ENCODE measurements around the gene ADAM15.
A peak's percentile ranks its signal among the peaks of the same experiment; 100 is the strongest.

The ADAM15 gene

DNA sequence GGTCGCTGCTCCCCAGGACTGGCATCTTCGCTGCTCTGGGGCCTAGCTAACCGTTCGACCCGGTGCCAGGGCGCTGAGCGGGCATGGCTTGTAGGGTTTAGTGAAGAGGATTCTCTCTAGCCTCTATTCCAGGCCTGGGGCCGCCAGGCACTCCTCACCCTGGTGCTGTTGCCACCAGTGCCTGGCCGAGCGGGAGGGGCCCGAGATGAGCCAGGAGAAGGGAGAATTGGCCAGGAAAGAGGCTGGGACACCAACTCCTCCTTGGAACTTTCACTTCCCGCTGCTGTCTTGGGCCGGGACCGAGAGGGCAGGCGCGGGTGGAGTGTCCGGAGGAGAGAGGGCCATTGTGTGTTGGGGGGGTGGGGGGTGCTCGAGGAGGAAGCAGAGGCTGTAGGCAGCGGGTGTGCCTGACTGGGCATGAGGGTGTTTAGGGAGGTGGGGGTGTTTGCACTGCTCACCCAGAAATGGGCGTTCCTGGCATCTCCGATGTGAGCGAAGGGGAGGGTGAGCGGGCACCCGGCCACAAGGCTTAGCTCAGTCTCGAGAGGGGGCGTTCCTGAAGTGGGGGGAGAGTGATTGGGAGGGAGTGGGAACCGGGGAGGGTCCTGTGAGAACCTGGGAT is 772 bp downstream of the ADAM15 start:
- DNase-seq (ENCODE audit: low read depth in 3 of 3): peak in 1 of 3 experiments; percentile 35

DNA sequence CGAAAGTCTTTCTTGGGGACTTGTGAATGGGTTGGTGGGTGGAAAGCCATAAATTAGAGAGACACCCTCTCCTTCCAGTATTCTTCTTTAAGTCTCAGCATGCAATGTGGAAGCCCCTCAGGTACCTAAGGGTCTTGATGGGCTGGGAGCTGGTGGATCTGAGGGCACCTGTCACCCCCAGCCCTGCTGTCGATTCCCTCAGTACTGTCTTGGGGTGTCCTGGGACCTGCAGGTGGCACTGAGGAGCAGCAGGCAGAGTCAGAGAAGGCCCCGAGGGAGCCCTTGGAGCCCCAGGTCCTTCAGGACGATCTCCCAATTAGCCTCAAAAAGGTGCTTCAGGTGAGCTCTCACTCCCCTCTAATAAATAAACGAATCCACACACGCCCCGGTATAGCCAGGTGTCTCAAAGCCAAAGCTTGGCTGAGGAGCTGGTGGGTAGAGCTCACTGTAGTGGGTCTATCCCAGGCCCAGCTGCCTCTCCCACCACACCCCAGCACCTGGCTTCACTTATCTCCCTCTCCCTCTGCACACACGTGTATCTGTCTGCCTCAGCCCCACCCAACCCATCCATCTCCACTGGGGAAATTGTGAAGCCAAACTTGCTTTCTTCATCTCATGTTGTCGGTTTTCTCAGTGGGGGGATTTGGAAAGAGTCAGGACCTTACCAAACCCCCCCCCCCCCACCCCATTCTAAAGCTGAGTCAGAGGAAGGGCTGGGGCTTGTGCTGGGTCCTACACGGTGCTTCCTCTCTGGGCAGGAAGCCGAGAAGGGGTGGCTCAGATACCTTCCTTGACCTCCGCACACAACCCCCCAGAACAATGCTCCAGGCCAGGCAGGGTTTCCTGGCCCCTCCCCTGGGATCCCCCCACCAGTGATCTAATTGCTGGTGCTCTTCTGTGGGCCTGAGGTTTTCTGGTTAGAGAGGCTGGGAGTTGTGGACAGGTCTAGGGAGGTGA is 1.6 kb downstream of the ADAM15 start:
- no peak for DNase-seq (ENCODE audit: low read depth in 3 of 3)

DNA sequence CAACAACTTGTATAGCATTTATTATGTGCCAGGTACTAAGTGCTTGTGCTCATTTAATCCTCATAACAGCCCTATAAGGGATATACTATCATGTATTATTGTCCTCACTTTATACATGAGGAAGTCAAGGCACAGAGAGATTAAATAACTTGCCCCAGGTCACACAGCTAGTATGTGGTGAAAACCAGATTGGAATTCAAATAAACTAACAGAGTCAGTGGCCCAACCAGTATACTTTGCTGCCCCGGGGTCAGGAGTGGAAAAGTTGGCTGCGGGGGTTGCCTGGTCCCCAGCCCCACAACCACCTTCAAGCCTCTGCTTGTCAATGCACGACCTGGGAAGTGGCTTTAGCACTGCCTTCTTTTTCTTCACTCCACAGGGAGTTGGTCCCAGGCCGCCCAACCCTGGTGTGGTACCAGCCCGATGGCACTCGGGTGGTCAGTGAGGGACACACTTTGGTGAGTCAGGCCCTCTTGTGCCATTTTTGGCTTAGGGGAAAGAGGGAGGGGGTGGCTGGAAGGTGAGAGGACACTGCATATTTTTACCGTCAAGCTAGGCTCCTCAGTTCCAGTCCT is 2.5 kb downstream of the ADAM15 start:
- no peak for DNase-seq (ENCODE audit: low read depth in 3 of 3)

DNA sequence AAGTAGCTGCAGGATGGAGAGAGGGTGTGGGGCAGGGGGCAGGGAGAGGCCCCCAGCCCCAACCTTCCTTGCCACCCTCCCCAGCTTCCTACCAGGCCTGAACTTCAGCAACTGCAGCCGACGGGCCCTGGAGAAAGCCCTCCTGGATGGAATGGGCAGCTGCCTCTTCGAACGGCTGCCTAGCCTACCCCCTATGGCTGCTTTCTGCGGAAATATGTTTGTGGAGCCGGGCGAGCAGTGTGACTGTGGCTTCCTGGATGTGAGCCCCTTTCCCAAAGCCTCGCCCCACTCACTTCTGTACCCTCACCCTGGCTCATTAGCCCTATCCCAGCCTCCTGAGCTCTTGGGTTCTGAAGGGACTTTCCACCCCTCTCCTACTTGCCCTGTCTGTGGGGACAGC is 6.0 kb downstream of the ADAM15 start:
- no peak for DNase-seq (ENCODE audit: low read depth in 3 of 3)

DNA sequence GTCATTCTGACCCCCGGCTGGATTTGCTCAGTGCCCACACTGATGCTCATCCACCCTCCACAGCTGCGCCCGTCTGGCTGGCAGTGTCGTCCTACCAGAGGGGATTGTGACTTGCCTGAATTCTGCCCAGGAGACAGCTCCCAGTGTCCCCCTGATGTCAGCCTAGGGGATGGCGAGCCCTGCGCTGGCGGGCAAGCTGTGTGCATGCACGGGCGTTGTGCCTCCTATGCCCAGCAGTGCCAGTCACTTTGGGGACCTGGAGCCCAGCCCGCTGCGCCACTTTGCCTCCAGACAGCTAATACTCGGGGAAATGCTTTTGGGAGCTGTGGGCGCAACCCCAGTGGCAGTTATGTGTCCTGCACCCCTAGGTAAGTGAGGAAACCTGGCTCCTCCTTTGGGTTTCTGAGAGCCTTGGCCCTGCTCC is 6.7 kb downstream of the ADAM15 start:
- DNase-seq (ENCODE audit: low read depth in 3 of 3): no peak

DNA sequence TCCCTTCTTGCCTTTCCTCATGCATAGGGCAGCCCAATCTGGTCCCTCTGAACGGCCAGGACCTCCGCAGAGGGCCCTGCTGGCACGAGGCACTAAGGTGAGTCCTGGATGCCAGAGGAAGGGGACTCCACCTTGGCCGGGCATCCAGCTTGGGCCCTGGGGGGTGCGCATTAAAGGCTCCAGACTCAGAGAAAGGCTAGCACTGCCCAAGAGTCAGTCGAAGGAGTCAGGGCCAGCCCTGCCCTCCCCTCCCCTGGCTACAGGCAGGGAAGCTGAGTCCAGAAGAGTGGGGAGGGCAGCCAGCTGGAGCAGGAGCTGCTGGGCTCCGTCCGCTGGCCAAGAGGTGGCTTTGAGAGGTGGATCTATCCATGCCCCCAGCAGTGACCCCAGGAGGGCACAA is 9.6 kb downstream of the ADAM15 start:
- no peak for DNase-seq (ENCODE audit: low read depth in 3 of 3)

DNA sequence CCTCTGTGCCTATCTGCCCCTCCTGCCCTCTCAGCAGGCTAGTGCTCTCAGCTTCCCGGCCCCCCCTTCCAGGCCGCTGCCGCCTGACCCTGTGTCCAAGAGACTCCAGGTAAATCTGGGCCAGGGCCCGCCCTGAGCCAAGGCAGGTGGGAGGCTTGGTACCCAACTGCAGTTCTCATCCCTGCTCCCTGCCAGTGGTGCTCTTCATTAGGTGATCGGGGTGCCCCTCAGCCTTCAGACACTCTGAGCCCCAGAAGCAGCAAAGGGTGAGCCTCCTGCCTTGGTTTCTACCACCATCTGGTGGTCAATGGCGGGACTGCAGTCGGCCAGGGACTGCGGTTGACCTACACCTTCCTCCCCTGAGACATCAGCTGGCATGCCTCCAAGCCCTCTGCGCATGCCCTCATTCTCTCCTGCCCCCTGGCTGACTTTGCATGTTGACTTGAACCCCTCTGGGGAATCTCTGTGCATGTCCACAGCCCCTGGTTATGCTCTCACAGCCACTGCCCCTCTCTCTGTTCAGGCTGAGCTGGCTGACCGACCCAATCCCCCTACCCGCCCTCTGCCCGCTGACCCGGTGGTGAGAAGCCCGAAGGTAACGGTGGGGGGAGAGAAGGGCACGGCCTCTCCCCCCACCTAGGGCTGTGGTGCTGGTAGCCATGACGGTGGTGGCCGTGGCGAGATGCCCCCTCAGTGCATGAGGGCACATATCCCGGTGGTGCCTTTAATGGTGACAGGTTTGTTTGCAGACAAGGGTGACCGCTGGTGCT is 10.4 kb downstream of the ADAM15 start:
- peak; percentile 90 to 97 (median 91) for DNase-seq (ENCODE audit: low read depth in 3 of 3)

DNA sequence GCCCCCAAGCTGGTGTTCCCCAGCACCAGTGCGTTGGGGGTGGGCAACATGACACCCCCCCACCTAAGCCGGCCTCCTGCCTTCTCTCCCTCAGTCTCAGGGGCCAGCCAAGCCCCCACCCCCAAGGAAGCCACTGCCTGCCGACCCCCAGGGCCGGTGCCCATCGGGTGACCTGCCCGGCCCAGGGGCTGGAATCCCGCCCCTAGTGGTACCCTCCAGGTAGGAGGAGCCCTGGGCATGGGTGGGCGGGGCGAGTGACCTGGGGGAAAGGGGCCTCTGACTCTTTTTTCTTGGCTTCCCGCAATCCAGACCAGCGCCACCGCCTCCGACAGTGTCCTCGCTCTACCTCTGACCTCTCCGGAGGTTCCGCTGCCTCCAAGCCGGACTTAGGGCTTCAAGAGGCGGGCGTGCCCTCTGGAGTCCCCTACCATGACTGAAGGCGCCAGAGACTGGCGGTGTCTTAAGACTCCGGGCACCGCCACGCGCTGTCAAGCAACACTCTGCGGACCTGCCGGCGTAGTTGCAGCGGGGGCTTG is 11.1 kb downstream of the ADAM15 start:
- no peak for DNase-seq (ENCODE audit: low read depth in 3 of 3)

DNA sequence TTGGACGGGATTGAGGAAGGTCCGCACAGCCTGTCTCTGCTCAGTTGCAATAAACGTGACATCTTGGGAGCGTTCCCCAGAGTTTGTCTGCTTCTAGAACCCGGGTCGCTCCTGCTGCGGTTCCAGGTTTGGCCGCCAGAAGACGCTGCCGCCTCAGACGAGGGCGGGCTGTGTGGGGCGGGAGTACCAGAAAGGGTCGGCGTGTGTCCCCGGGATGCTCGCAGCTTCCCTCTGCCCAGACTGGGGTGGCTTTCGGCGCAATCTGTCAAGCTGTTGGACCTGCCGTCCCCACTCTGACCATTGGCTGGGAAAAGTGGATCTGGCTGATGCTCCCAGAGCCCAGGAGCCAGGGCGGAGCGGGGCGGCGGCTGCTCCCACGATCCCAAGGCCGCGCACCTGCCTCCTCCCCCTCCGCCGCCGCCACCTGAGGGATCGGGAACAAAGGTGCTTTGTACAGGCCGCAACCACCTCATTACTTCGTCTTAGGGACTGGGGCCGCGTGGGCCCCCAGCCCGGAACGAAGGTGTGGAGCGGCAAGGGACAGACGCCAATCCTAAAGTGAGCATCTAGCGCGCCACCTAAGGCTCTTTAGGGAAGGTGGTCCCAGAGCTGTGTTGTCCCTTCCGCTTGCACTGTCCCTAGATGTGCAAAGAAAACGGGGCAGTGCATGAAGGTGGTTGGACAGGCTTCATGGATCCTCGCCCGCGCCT is 11.7 kb downstream of the ADAM15 start:
- peak; percentile 55 to 80 (median 55) for DNase-seq (ENCODE audit: low read depth in 3 of 3)

DNA sequence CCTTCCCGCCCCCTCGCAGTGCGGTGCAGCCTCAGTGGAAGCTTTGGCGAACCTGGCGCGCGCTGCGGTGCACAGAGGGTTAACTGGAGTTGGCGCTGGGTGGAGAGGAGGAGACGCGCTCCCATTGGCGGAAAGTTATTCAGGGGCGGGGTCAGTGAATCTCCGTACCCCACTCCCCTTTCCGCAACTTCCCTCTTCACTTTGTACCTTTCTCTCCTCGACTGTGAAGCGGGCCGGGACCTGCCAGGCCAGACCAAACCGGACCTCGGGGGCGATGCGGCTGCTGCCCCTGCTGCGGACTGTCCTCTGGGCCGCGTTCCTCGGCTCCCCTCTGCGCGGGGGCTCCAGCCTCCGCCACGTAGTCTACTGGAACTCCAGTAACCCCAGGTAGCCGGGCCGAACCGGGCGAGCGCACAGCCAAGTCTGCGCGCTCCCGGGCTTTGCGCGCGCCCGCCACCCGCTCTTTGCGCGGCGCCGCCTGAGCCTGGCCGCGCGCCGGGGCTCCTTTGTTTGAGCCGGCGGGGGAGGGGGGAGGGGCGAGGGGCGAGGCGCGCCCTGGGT is 12.5 kb downstream of the ADAM15 start, which contains the start of gene EFNA4:
EFNA4 (plus strand) TSS at position 191 of the 561 bp plus-strand sequence; CDS start at position 275, 84 bp downstream.
- DNase-seq (ENCODE audit: low read depth in 3 of 3): peak; percentile 67 to 84 (median 72)

DNA sequence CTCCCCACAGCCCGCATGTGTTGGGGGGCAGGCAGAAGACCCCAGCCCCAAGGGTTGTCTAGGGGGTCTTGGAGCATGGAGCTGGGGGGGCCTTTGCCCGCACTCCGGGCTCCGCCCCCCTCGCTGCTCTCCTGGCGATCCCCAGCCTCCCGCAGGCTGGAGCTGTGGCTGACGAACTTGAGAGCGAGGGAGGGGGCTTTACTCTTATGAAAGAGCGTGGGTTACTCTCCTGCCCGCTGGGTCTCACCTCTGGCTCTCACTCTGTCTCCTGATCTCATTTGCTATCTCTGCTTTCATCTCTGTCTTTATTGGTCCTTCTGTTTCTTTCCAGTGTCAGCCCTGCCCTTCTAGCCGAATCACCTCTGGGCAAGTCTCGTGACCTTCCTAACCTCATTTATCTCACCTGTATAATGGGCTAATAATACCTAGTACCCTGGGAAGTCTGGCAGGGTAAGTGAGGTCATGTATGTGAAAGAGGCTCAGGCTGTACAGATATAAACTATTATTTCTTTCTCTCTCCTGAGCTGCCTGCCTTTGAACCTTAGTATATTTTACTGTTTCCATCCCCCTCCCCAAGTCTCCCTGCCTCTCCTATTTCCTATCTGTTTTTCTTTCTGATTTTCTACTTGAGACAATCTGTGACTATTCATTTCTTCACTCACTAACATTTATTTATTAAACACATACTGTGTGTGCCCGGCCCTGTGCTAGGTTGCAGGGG is 13.2 kb downstream of the ADAM15 start:
- DNase-seq (ENCODE audit: low read depth in 3 of 3): no peak

DNA sequence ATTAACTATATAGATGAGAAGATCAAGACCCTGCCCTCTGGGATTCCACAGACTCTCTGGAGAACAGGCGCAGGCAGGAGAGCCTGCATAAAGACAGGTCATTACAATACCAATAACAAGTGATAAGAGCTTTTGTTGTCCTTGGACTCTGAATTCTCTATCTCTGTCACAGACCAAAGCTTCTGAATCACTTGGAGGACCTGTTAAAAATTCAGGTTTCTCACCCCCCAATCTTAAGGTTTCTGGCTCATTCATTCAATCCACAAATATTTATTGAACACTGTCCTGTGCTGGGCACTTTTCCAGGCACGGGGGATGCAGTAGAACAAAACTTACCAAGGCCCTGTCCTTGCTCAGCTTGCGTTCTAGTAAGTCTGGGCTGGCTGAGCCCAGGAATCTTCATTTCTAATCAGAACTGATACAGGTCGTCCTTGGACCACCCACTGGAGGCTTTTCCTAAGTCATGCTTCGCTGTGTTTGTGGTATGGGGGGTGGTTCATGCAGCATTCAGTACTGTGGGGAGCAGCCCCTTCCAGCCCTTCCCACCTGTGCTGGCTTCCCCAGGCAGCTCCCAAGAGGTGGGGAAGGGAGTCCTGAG is 13.8 kb downstream of the ADAM15 start:
- no peak for DNase-seq (ENCODE audit: low read depth in 3 of 3)

DNA sequence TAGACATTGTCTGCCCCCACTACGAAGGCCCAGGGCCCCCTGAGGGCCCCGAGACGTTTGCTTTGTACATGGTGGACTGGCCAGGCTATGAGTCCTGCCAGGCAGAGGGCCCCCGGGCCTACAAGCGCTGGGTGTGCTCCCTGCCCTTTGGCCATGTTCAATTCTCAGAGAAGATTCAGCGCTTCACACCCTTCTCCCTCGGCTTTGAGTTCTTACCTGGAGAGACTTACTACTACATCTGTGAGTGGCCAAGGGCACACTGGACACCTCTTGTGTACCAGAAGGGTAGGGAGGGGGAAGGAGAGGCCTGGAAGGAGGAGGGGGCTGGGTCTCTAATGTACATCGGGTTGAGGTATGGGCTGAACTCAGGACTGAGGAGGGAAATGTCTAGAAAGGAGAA is 15.7 kb downstream of the ADAM15 start:
- no peak for DNase-seq (ENCODE audit: low read depth in 3 of 3)

DNA sequence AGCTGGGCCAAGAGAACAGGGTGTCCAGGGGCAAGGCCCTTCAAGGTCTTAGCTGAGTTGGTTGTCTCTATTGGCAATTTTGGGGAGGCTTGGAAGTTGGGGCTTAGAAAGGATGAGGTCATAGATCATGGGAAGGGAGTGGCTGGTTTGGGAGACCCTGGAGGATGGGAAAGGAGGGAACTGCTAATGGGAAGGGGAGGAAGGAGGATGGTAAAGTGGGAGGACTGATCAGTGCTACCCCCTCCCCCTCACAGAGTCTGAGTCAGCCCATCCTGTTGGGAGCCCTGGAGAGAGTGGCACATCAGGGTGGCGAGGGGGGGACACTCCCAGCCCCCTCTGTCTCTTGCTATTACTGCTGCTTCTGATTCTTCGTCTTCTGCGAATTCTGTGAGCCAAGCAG is 17.5 kb downstream of the ADAM15 start:
- no peak for DNase-seq (ENCODE audit: low read depth in 3 of 3)

DNA sequence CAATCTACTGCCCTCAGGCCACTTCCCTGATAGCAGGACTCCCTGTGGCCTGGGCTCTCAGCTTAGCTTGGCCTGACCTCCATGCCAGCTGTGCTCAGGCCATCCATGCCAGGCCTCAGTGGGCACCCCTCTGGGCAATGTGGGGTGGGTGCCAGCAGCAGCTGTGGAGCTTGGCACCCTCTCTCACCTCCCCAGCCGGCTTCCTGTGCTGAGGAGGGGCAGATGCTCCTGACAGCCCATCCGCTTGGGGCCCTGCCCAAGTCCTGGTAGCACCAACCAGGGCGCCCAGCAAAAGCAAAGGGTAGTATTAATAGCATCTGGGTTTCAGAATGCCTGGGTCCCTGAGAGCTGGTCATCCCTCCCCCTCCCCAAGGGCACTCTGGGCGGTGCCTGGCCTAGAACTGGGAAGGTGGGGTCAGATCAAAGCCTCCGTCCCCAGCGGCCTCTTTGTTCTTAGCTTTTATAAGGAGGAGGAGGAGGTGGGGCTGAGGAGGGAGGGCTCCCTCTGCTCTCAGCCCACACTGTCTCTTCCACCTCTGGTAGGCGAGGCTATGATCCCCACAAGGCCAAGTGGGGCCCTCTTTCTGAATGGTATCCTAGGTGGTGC is 18.5 kb downstream of the ADAM15 start:
- DNase-seq (ENCODE audit: low read depth in 3 of 3): no peak

DNA sequence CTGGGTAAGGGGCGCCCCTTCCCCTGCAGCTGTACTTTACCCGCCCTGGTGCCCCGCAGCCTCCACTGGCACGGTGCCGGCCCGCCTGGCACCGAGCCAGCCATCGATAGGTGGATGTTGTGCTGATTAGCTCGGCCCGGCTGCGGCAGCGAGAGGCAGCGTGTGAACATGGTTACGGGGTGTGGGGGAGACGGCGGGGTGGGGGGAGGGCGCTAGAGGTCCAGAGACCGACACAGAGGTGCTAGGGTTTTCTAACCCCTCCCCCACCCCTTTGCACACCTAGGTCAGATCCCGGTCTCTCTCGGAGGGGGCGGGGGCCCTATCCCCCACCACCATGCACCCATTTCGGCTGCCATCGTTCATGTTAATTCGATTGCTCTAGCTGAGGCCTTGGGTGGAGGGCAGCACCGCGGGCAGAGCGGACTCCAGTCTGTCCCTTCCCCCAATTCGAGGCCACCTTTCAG is 19.1 kb downstream of the ADAM15 start:
- no peak for DNase-seq (ENCODE audit: low read depth in 3 of 3)

DNA sequence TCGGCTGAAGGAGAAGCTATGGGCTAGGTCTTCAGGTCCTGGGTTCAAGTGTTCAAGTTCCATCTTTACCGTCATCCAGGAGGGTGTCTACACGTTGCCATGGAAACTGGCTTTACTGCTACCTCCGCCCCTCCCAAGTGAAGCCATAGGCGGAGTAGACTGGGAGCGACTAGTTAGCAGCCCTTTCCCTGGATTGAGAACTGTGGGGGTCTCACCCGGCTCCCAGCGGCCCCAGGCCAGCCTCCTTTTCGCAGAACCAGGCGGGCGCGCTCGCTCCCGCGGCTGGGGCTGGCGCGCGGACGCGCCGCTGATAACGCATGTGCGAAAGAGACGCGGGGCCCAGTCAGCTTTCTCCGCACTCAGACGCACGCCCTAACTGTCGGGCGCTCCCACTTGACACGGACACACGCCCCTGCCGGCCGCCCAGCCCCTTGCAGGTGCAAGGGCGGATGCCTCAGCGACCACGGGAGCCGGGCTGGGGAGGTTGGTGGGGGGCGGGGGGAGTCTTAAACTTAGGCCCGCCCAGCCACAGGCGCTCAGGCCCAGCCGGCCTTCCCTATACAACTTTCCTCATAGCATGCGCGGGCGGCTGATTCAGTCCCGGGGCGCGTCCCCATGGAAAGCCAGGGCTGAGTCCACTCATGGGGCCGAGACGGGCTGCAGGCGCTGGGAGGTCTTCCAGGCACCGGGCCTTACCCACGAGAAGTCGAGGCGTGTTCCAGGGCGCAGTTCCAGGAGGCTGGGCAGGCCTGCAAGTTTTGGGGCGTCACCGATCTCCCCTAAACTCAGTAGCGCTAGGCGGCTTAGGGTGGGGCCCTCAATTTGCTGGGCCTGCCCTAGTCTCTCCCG is 19.8 kb downstream of the ADAM15 start:
- DNase-seq (ENCODE audit: low read depth in 3 of 3): peak; percentile 54 to 76 (median 59)

DNA sequence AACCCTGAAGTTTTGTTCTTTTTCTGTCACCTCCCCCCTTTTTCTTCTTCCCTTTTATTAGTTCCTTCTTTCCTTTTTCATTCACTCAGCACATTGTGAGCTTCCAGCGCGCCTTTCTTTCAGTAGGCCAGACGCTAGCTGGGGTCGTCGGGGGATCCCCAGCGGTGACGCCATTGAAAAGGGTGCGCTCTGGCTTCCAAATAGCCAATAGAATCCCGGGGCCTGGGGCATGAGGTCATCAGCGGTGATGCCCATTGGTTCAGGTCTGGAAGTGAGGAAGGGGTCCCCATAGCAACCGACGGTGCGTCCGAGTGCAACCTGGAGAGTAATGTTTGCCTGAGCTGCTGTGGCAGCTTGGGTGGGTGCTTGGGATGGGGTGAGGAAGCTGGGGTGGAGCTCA is 20.6 kb downstream of the ADAM15 start:
- DNase-seq (ENCODE audit: low read depth in 3 of 3): no peak

Data from stimulated activated CD4-positive, alpha-beta T cell treated with anti-CD3 and anti-CD28 coated beads, TNF-alpha, amount 100 ng/mL, for 24 hours (primary cell).